ENCODE measurements around the gene FMN2.

- no peak for TF ChIP-seq POLR2A (IDR thresholded peaks at IDR 0.05)
- TF ChIP-seq CTCF (IDR thresholded peaks at IDR 0.05): no peak
Observed at GRCh38 chr1:240138867-240139266, 47.2 kb downstream of the FMN2 start.

All from body of pancreas (tissue), 4 donors.